NCI-H526 treated with DMSO at 0.1 percent for 48 hours (cell line): ENCODE data around the gene PTPN21.

Experiments used
- DNase-seq: peaks from one replicate; lab custom pipeline; 2025; lab: John Stamatoyannopoulos, UW

PTPN21 gene

GRCh38 chr14:88468406-88468805, 86.4 kb downstream of the PTPN21 start:
- DNase-seq, result no peak

GRCh38 chr14:88463318-88463717, 91.5 kb downstream of the PTPN21 start:
- DNase-seq, result peak; percentile 2

GRCh38 chr14:88454886-88455285, 99.9 kb downstream of the PTPN21 start:
- DNase-seq, result no peak

- DNase-seq, result no peak
Measured at GRCh38 chr14:88452231-88452630, 102.6 kb downstream of the PTPN21 start.

- DNase-seq, result no peak
Measured at GRCh38 chr14:88439088-88439487, 115.7 kb downstream of the PTPN21 start.

- no peak for DNase-seq
Measured at GRCh38 chr14:88437658-88438057, 117.1 kb downstream of the PTPN21 start.

GRCh38 chr14:88430976-88431375, 123.8 kb downstream of the PTPN21 start:
- DNase-seq, result no peak

- no peak for DNase-seq
Measured at GRCh38 chr14:88426271-88426670, 128.5 kb downstream of the PTPN21 start.

- DNase-seq, result no peak
Measured at GRCh38 chr14:88424573-88424972, 130.2 kb downstream of the PTPN21 start.

GRCh38 chr14:88422919-88423650, 131.7 kb downstream of the PTPN21 start:
- no peak for DNase-seq

GRCh38 chr14:88422047-88422446, 132.8 kb downstream of the PTPN21 start:
- DNase-seq, result no peak

- DNase-seq, result no peak
Measured at GRCh38 chr14:88421286-88421685, 133.5 kb downstream of the PTPN21 start.

- DNase-seq, result no peak
Measured at GRCh38 chr14:88420187-88420586, 134.6 kb downstream of the PTPN21 start.

- no peak for DNase-seq
Measured at GRCh38 chr14:88417594-88417993, 137.2 kb downstream of the PTPN21 start.
